ENCODE measurements around the gene MEF2D.

Gene MEF2D

DNA sequence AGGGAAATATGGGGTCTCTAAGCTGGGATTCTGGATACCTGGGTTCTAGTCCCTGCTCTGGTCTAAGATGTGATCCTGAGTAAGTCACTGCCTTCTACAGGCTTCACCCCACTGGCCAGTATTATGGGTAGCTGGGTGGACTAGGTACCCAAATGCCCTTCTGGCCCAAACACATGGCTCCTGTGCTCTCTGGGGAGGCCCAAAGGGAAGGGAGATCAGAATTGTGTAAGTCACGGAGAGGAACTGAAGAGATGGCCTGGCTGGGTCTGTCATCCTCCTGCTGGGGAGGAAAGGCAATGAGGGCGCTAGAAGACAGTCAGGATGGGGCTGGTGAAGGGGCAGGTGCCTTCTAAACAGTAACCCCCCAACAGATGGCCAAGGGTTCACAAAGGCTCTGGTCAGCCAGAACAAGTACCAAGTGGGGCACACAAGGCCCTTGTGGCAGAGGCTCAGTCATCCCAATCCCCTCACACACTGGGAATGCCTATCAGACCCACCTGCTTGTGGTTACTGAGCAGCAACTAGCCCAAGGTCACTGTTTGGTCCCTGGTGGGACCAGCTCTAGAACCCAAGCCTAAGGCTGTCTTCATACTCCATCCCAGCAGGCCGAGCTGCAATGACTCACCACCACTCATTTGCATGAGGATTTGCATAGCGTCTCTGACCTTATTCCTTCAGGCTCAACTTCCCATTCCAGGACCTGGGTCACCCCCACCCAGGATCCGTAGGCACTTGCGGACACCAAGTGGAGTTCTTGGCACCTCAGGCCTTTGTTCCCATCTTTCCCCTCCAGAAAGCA is 9.2 kb downstream of the MEF2D start:
- no peaks in the 10 kb centered on the region for H3K27me3 ChIP-seq (ENCODE audit: insufficient read depth, poor library complexity, severe bottlenecking)
- H3K9me3 ChIP-seq (ENCODE audit: severe bottlenecking), result no peaks in the 10 kb centered on the region
- peaks cover 4% of the 10 kb centered on the region; the same call in 1 of the 2 replicates for H3K36me3 ChIP-seq (ENCODE audit: low read depth)
- no peak for ATAC-seq (ENCODE audit: low read depth)
- TF ChIP-seq, protein P1, sequence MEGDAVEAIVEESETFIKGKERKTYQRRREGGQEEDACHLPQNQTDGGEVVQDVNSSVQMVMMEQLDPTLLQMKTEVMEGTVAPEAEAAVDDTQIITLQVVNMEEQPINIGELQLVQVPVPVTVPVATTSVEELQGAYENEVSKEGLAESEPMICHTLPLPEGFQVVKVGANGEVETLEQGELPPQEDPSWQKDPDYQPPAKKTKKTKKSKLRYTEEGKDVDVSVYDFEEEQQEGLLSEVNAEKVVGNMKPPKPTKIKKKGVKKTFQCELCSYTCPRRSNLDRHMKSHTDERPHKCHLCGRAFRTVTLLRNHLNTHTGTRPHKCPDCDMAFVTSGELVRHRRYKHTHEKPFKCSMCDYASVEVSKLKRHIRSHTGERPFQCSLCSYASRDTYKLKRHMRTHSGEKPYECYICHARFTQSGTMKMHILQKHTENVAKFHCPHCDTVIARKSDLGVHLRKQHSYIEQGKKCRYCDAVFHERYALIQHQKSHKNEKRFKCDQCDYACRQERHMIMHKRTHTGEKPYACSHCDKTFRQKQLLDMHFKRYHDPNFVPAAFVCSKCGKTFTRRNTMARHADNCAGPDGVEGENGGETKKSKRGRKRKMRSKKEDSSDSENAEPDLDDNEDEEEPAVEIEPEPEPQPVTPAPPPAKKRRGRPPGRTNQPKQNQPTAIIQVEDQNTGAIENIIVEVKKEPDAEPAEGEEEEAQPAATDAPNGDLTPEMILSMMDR (IDR thresholded peaks at IDR 0.05; ENCODE audit: poor library complexity, severe bottlenecking), result no peak
- H3K4me1 ChIP-seq (ENCODE audit: insufficient read depth, poor library complexity, severe bottlenecking), result peaks cover 19% of the 10 kb centered on the region
- no peak overlapping the region for H3K4me3 ChIP-seq (ENCODE audit: severe bottlenecking)
- peak overlapping the region; percentile 52 for H3K27ac ChIP-seq (ENCODE audit: poor library complexity, severe bottlenecking)
- no peak for DNase-seq (ENCODE audit: low spot score)

DNA sequence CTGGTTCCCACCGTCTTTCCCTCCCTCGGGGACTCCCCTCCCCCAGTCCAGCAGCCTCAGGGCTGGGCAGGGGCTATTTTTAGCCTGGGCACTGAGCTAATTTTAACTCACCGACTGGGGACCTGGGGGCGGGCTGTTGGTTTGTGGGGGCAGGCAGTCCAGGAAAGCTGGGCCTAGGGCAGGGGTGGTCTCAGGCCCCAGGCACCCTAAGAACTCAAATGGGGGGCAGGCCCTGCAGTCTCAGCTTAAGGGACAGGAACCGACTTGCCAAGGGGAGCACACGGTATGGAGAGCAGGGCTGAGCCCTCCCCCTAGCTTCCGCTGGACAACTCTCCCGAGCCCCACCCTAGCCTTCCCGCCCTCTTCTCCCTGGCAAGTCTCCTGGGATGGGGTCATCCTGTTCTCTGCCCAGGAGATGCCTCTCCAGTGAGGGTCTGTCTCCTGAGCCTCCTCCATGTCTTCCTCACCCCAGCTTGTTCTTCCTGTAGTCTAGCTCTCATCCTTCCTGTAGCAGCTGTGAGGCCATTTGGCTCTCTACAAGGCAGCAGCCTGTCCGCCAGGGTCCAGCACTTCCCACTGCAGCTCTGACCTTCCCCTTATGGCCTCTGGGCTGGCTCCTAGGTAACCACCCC is 10.1 kb downstream of the MEF2D start:
- Histone ChIP-seq H3K4me1 (ENCODE audit: insufficient read depth, poor library complexity, severe bottlenecking) (peaks cover 19% of the 10 kb centered on the region), H3K9me3 (ENCODE audit: severe bottlenecking) (no peaks in the 10 kb centered on the region), H3K36me3 (ENCODE audit: low read depth) (peaks cover 8% of the 10 kb centered on the region; the same call in 1 of the 2 replicates), H3K4me3 (ENCODE audit: severe bottlenecking) (no peak overlapping the region), H3K27me3 (ENCODE audit: insufficient read depth, poor library complexity, severe bottlenecking) (no peaks in the 10 kb centered on the region), H3K27ac (ENCODE audit: poor library complexity, severe bottlenecking) (peak overlapping the region; percentile 52)
- no peak for DNase-seq (ENCODE audit: low spot score)
- ATAC-seq (ENCODE audit: low read depth), result peak; percentile 79
- TF ChIP-seq, protein P1 (IDR thresholded peaks at IDR 0.05; ENCODE audit: poor library complexity, severe bottlenecking), result no peak

DNA sequence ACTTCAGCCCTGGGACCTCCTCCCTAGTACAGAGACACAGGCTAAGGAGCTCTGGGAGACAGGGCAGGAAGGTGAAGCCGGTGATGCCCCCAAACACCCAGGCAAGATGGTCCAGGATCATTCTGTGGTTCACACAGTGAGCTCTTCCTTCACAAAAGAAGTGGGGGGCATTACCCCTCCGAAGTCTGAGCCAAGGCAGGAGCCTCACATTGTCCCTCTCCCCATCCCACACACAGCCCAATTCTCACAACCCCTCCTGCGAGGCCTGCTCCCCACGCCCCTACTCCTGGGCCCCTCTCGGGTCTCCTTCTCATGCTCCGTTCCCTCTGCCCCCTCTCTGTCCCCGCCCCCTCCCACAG is 10.7 kb downstream of the MEF2D start:
- TF ChIP-seq, protein P1 (IDR thresholded peaks at IDR 0.05; ENCODE audit: poor library complexity, severe bottlenecking), result no peak
- peak overlapping the region; percentile 52 for H3K27ac ChIP-seq (ENCODE audit: poor library complexity, severe bottlenecking)
- no peaks in the 10 kb centered on the region for H3K9me3 ChIP-seq (ENCODE audit: severe bottlenecking)
- no peak overlapping the region for H3K4me3 ChIP-seq (ENCODE audit: severe bottlenecking)
- H3K27me3 ChIP-seq (ENCODE audit: insufficient read depth, poor library complexity, severe bottlenecking), result no peaks in the 10 kb centered on the region
- peaks cover 19% of the 10 kb centered on the region for H3K4me1 ChIP-seq (ENCODE audit: insufficient read depth, poor library complexity, severe bottlenecking)
- peaks cover 8% of the 10 kb centered on the region; the same call in 1 of the 2 replicates for H3K36me3 ChIP-seq (ENCODE audit: low read depth)
- ATAC-seq (ENCODE audit: low read depth) (no peak), DNase-seq (ENCODE audit: low spot score) (no peak)

DNA sequence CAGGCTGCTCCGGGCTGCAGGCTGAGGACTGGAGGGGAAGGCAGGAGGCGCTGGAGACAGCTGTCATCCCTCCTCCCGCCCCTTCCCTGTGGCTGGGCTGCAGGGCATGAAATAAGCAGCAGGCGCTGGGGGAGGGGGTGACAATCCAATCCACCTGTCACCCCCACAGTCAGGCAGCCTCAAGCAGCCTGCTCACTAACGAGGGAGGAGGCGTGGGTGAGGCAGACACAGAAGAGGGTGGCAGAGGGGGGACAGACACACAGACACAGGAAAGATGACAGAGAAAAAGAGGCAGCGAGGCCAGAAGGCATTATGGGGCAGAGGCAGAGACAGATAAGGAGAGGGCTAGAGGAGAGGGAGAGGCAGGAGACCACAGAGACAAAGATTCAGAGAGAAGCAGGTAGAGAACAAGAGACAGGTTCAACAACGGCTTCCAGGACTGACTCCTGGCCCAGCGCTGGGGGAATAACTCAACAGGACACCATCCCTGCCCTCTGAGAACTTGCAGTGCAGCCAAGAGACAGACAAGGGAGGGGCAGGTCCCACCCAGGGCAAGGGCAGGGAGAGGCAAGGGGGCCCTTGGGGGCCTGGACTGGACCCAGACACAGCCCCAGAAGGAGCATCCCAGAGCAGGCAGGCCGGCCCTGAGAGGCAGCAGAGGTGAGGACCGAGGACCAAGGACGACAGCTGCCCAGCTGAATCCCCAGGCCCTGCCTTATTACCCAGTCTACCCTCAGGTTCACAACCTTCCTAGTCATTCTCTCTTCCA is 11.2 kb downstream of the MEF2D start:
- ATAC-seq (ENCODE audit: low read depth) (peak; percentile 20; the same call in 1 of the 3 replicates), DNase-seq (ENCODE audit: low spot score) (no peak)
- H3K27ac ChIP-seq (ENCODE audit: poor library complexity, severe bottlenecking), result peak overlapping the region; percentile 52

More for the DNA sequence above, 11.2 kb downstream of the MEF2D start:
- peaks cover 19% of the 10 kb centered on the region for H3K4me1 ChIP-seq (ENCODE audit: insufficient read depth, poor library complexity, severe bottlenecking)
- H3K4me3 ChIP-seq (ENCODE audit: severe bottlenecking), result no peak overlapping the region
- no peaks in the 10 kb centered on the region for H3K9me3 ChIP-seq (ENCODE audit: severe bottlenecking)
- peaks cover 8% of the 10 kb centered on the region for H3K36me3 ChIP-seq (ENCODE audit: low read depth)
- no peaks in the 10 kb centered on the region for H3K27me3 ChIP-seq (ENCODE audit: insufficient read depth, poor library complexity, severe bottlenecking)
- TF ChIP-seq, protein P1 (IDR thresholded peaks at IDR 0.05; ENCODE audit: poor library complexity, severe bottlenecking), result no peak
